ENCODE results near the gene GLP1R. TPM values are rescaled to one million over a fixed set of nuclear protein-coding genes. Genes with fewer than 3 reads are reported as not detected.

Gene GLP1R
- total and polyA plus RNA-seq, 8 donors, result 3.4 to 9.7 (median 5.7) TPM

GRCh38 chr6:39111280-39111679 lies 62.7 kb downstream of the GLP1R start:
- FAIRE-seq (no peak), ATAC-seq (no peak), DNase-seq (no peak)
- Histone ChIP-seq H3K27me3 (no peaks in the 10 kb centered on the region), H3K9me3 (no peaks in the 10 kb centered on the region), H3K4me1 (peaks cover 6 to 11% (median 6%) of the 10 kb centered on the region in 3 donors), H3K36me3 (peaks cover 0 to 3% (median 3%) of the 10 kb centered on the region in 3 donors), H3K4me3 (no peak overlapping the region), H3K27ac (no peak overlapping the region)
- intact Hi-C loops (cut with DNase I), result no loop called here
- no peak for TF ChIP-seq CTCF (IDR thresholded peaks at IDR 0.05)
- WGBS, 2 donors, result 80 to 87% methylated on average over 5 of the region's 5 CpGs

GRCh38 chr6:39113788-39114187 lies 65.2 kb downstream of the GLP1R start:
- Histone ChIP-seq H3K36me3 (peaks cover 0 to 3% (median 3%) of the 10 kb centered on the region in 3 donors), H3K4me3 (peak overlapping the region in 2 of 4 donors; percentile 68 to 75), H3K4me1 (peaks cover 6 to 11% (median 6%) of the 10 kb centered on the region in 3 donors), H3K27me3 (no peaks in the 10 kb centered on the region), H3K27ac (peak overlapping the region in 1 of 4 donors; percentile 98), H3K9me3 (no peaks in the 10 kb centered on the region)
- intact Hi-C loops (cut with DNase I), result no loop called here
- 83 to 90% methylated on average over 1 of the region's 1 CpG for WGBS, 2 donors
- no peak for TF ChIP-seq CTCF (IDR thresholded peaks at IDR 0.05)
- DNase-seq, result no peak
- ATAC-seq, result no peak
- FAIRE-seq, result no peak

- FAIRE-seq (no peak), ATAC-seq (peak; percentile 30 to 48 (median 38)), DNase-seq (no peak)
- Histone ChIP-seq H3K27me3 (no peaks in the 10 kb centered on the region), H3K4me1 (peaks cover 6 to 11% (median 6%) of the 10 kb centered on the region in 3 donors), H3K4me3 (peak overlapping the region; percentile 58 to 75 (median 64)), H3K9me3 (no peaks in the 10 kb centered on the region), H3K27ac (peak overlapping the region; percentile 93 to 98 (median 96)), H3K36me3 (peaks cover 0 to 3% (median 3%) of the 10 kb centered on the region in 3 donors)
- intact Hi-C loops (cut with DNase I), result no loop called here
- 0 to 1% methylated on average over 11 of the region's 11 CpGs for WGBS, 2 donors
- no peak for TF ChIP-seq CTCF (IDR thresholded peaks at IDR 0.05)
Observed at GRCh38 chr6:39114388-39114703, 65.8 kb downstream of the GLP1R start.

- Histone ChIP-seq H3K4me3 (peak within 1 kb of the TSS; percentile 58 to 75 (median 64)), H3K4me1 (peaks cover 6 to 11% (median 6%) of the 10 kb centered on the region in 3 donors), H3K36me3 (peaks cover 0 to 3% (median 3%) of the 10 kb centered on the region in 3 donors), H3K27ac (peak within 1 kb of the TSS; percentile 93 to 98 (median 96)), H3K9me3 (no peaks in the 10 kb centered on the region), H3K27me3 (no peaks in the 10 kb centered on the region)
- DNase-seq, result peak; percentile 88 to 98 (median 94)
- 1% methylated on average over 67 to 68 of the region's 68 CpGs for WGBS, 2 donors
- intact Hi-C loops (cut with DNase I), result no loop called here
- FAIRE-seq, result no peak
- ATAC-seq, result peak; percentile 96 to 98 (median 97)
- TF ChIP-seq CTCF (IDR thresholded peaks at IDR 0.05), result no peak
Observed at GRCh38 chr6:39114704-39115599, 66.4 kb downstream of the GLP1R start, which contains the start of gene SAYSD1. Gene SAYSD1, minus strand, starts transcription at chr6:39115186. Its CDS starts 97 bp downstream, at chr6:39115089.

- DNase-seq (no peak), ATAC-seq (no peak), FAIRE-seq (no peak)
- Histone ChIP-seq H3K9me3 (no peaks in the 10 kb centered on the region), H3K27ac (no peak overlapping the region), H3K4me1 (peaks cover 0 to 3% (median 2%) of the 10 kb centered on the region in 3 donors), H3K4me3 (no peak overlapping the region), H3K27me3 (no peaks in the 10 kb centered on the region), H3K36me3 (no peaks in the 10 kb centered on the region)
- 91 to 92% methylated on average over 4 of the region's 4 CpGs for WGBS, 2 donors
- intact Hi-C loops (cut with DNase I), result no loop called here
- no peak for TF ChIP-seq CTCF (IDR thresholded peaks at IDR 0.05)
Observed at GRCh38 chr6:39118921-39119320, 70.3 kb downstream of the GLP1R start.
